GM18870 (cell line): ENCODE results near the gene ARHGAP45.

Experiments used
- ATAC-seq: cut with Tn5 transposase; IDR thresholded peaks from one replicate; pipeline ENCODE4 v1.9.1; 2021; ENCODE audit warnings: moderate library complexity; ENCODE audit not compliant: unreplicated experiment

Gene ARHGAP45

GRCh38 chr19:1039646-1040475, 27.1 kb upstream of the ARHGAP45 start, which contains the start of gene ABCA7:
Gene ABCA7, plus strand, starts transcription at chr19:1040107. Its CDS starts 1,255 bp downstream, at chr19:1041362.
- peak; percentile 33 for ATAC-seq

- ATAC-seq: peak; percentile 33
These were observed 26.3 kb upstream of the ARHGAP45 start for GRCh38 chr19:1040476-1041271.

GRCh38 chr19:1041272-1041834, 25.6 kb upstream of the ARHGAP45 start:
- no peak for ATAC-seq

- no peak for ATAC-seq
These were observed 24.9 kb upstream of the ARHGAP45 start for GRCh38 chr19:1041835-1042685.

GRCh38 chr19:1042689-1043511, 24.1 kb upstream of the ARHGAP45 start:
- ATAC-seq: no peak

- ATAC-seq: no peak
These were observed 21.7 kb upstream of the ARHGAP45 start for GRCh38 chr19:1045247-1045603.

- ATAC-seq: no peak
These were observed 20.8 kb upstream of the ARHGAP45 start for GRCh38 chr19:1046117-1046626.

- ATAC-seq: no peak
These were observed 19.9 kb upstream of the ARHGAP45 start for GRCh38 chr19:1046836-1047695.

- ATAC-seq: no peak
These were observed 19.2 kb upstream of the ARHGAP45 start for GRCh38 chr19:1047696-1048147.

- no peak for ATAC-seq
These were observed 17.9 kb upstream of the ARHGAP45 start for GRCh38 chr19:1049106-1049505.

GRCh38 chr19:1049800-1050199, 17.2 kb upstream of the ARHGAP45 start:
- no peak for ATAC-seq

GRCh38 chr19:1050989-1051788, 15.8 kb upstream of the ARHGAP45 start:
- ATAC-seq: no peak

GRCh38 chr19:1051791-1052190, 15.2 kb upstream of the ARHGAP45 start:
- no peak for ATAC-seq

GRCh38 chr19:1052349-1052975, 14.5 kb upstream of the ARHGAP45 start:
- no peak for ATAC-seq

GRCh38 chr19:1053176-1054101, 13.5 kb upstream of the ARHGAP45 start:
- ATAC-seq: no peak
